Measurements from ENCODE around the gene CHCHD10. TPM values are rescaled to one million over a fixed set of nuclear protein-coding genes. Genes with fewer than 3 reads are reported as not detected.

CHCHD10 gene
- total RNA-seq, 1 experiment from 2014 or later, result 44.3 TPM

- DNase-seq (ENCODE audit: extremely low read depth, low read depth), result no peak
Measured at GRCh38 chr22:23789121-23789520, 21.3 kb upstream of the CHCHD10 start.

GRCh38 chr22:23787910-23788309 lies 20.1 kb upstream of the CHCHD10 start:
- DNase-seq (ENCODE audit: extremely low read depth, low read depth), result no peak

GRCh38 chr22:23787600-23787896 lies 19.8 kb upstream of the CHCHD10 start:
- DNase-seq (ENCODE audit: extremely low read depth, low read depth), result no peak

DNA sequence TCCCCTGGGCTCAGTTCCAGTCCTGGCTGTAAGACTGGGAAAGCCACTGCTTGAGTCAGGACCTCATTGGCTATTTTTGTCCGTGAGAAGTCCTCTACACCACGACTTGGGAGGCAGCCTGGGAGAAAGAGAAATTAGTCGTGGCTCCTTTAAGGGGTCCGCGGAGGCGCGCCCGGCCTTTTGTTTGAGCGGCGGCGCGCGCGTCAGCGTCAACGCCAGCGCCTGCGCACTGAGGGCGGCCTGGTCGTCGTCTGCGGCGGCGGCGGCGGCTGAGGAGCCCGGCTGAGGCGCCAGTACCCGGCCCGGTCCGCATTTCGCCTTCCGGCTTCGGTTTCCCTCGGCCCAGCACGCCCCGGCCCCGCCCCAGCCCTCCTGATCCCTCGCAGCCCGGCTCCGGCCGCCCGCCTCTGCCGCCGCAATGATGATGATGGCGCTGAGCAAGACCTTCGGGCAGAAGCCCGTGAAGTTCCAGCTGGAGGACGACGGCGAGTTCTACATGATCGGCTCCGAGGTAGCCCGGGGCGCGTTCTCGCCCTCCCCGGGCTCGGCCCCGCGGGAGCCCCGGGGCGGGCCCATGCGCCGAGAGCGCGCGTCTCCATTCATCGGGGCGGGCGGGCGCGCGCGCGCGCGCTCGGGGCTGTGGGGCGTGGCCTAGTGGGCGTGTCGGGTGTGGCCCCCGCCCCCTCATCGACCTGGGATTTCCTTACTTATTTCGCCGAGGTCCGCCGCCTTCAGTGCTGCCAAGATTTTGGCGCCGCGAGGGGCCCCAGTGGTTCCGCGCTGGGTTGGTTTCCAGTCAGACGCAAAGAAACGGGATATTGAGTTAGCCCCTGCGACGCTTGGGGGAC lies 19.2 kb upstream of the CHCHD10 start, which contains the start of gene SMARCB1:
SMARCB1 (plus strand) TSS at position 215 of the 848 bp plus-strand sequence; CDS start at position 419, 204 bp downstream.
- peak; percentile 63 for DNase-seq (ENCODE audit: extremely low read depth, low read depth)

DNA sequence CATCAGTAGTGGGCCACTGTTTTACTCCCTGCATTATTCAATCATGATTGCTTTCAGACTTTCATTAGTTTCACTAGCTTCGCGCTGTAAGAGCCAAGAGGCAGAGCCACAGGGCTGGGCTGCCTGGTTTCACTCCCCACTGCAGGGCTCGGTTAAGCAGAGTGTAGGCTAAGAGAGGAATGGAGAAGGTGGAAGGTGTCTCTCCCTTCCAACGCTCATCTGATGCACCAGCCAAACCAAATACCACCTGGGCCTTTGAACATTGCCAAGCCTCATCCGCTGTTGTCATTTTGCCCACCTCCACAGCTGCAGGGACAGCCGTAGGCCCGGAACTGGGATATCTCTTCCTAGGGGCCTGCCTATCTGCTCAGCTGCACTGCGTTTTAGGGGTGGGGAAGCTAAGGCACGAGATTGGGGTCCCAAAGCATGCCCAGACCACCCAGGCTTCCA lies 18.5 kb upstream of the CHCHD10 start:
- no peak for DNase-seq (ENCODE audit: extremely low read depth, low read depth)

DNA sequence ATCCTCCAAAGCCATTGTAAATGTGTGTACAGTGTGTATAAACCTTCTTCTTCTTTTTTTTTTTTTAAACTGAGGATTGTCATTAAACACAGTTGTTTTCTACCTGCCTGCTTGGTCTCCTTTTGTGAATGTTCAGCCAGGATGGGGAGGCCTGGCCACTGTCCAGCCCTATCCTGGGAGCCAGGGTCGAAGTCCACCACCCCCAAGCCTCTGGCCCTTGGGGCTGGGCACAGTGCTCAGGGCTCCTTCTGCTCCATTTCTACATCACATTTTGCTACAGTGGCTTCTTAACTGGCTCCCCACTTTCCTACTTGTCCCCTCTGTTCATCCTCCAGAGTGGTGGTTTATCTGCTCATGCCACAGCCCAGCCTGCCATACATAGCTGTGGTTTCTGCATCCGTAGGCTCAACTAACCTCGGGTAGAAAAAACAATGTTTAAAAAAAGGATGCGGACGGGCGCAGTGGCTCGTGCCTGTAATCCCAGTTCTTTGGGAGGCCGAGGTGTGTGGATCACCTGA lies 16.5 kb upstream of the CHCHD10 start:
- no peak for DNase-seq (ENCODE audit: extremely low read depth, low read depth)

- no peak for DNase-seq (ENCODE audit: extremely low read depth, low read depth)
Measured at GRCh38 chr22:23783265-23784150, 15.7 kb upstream of the CHCHD10 start.

DNA sequence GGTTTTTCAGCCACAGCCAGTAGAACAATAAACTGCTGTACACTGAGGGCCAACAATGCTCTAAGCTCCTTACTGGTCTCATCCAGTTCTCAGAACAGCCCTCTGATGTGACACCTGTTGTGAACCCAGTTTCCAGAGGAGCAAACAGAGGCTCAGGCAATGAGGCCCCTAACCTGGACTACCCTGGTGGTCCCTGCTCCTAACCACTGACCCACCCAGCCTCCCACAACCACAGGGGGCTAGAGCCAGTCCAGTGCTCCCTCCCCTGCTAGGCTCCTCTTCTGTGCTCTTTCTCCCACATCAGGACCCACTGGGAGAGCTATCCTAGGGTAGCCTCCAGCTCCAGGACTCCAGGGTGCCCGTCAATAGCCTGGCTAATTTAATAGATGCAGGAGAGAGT lies 14.9 kb upstream of the CHCHD10 start:
- DNase-seq (ENCODE audit: extremely low read depth, low read depth), result no peak

GRCh38 chr22:23782252-23782651 lies 14.5 kb upstream of the CHCHD10 start:
- no peak for DNase-seq (ENCODE audit: extremely low read depth, low read depth)

- DNase-seq (ENCODE audit: extremely low read depth, low read depth), result peak; percentile 36
Measured at GRCh38 chr22:23781511-23782183, 13.9 kb upstream of the CHCHD10 start.

- no peak for DNase-seq (ENCODE audit: extremely low read depth, low read depth)
Measured at GRCh38 chr22:23781065-23781464, 13.3 kb upstream of the CHCHD10 start.

DNA sequence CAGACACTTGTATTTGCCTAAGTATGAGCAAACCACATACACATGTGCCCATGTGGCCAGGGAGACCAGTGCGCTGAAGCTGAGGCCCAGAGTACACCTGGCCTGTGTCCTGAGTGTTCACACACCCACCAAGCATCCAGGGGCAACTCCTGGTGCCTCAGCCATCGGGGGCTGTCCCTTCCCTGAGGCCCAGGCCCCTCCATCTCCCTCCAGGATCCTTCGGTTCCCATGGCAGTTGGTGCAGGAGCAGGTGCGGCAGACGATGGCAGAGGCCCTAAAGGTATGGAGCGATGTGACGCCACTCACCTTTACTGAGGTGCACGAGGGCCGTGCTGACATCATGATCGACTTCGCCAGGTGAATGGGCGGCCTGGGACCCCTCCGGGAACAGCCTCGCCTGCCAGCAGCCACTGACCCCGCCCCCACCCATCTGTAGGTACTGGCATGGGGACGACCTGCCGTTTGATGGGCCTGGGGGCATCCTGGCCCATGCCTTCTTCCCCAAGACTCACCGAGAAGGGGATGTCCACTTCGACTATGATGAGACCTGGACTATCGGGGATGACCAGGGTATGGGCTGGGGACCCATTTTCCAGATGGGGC lies 12.5 kb upstream of the CHCHD10 start:
- DNase-seq (ENCODE audit: extremely low read depth, low read depth), result no peak

- no peak for DNase-seq (ENCODE audit: extremely low read depth, low read depth)
Measured at GRCh38 chr22:23779731-23780130, 12.0 kb upstream of the CHCHD10 start.

DNA sequence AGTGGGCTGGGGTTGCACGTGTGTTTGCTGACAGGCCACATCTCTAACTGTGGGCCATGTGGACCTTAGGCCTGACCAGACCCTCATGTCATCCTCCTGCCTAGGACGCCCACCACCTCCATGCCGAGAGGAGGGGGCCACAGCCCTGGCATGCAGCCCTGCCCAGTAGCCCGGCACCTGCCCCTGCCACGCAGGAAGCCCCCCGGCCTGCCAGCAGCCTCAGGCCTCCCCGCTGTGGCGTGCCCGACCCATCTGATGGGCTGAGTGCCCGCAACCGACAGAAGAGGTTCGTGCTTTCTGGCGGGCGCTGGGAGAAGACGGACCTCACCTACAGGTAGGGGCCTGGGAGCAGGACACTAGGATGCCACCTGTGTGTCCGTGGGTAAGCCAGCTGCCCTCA lies 11.3 kb upstream of the CHCHD10 start:
- no peak for DNase-seq (ENCODE audit: extremely low read depth, low read depth)

DNA sequence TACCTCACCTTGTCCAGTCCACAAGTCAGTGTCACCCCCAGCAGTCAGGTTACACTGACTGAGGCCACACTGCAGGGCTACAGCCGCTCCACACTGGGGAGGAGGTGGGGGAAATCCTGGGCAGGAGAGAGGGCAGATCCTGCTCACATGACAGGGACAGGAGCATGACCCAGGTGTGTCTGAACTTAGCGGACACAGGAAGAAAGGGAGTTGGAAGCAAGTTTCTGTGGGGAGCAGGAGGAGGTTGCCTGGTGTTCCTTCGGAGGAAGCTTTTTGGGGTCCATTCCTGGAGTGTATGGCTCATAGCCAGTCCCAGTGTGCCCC lies 10.8 kb upstream of the CHCHD10 start:
- no peak for DNase-seq (ENCODE audit: extremely low read depth, low read depth)

- DNase-seq (ENCODE audit: extremely low read depth, low read depth), result no peak
Measured at GRCh38 chr22:23777776-23778576, 10.2 kb upstream of the CHCHD10 start.

DNA sequence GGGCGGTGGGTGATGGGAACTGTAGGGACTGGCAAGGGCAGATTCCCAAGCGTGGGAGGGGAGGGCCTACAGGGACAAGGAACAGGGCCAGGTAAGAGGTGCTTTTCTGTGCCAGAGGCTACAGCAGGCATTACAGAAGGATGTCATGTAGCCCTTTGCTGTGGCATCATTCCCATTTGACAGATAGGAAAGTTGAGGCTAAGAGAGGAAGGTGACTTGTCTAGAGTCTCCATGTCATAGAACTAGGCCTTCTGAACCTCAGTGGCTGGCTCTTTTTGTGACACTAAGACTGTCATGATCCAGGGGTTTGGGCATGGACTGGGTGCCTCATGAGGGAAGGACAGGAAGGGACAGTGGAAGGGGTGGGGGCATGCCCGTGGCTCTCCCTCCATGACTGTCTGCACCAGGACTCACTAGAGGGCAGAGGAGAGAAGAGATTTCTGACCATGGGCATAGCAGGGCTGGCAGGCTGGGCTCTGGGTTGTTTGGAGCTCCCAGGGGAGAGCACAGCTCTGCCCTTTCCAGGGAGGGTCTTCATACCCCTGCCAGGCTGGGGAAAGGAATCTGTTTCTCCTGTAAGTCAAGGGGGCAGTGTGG lies 8.1 kb upstream of the CHCHD10 start:
- no peak for DNase-seq (ENCODE audit: extremely low read depth, low read depth)

GRCh38 chr22:23774922-23775436 lies 7.2 kb upstream of the CHCHD10 start:
- DNase-seq (ENCODE audit: extremely low read depth, low read depth), result no peak
